Coronary artery (tissue), 2 donors: ENCODE data around the gene ABCF2.
A peak's percentile ranks its signal among the peaks of the same experiment; 100 is the strongest.

Experiments
- DNase-seq: peaks from one replicate; pipeline ENCODE4 v3.0.0-alpha.2; 2017; ENCODE audit warnings: low spot score
- H3K27ac ChIP-seq, 2 donors: fragments of 200-600 bp; sonication (generic); one replicate each; pipeline ENCODE4 v1.5.1; 2016 to 2019
- H3K4me3 ChIP-seq: fragments of 200-600 bp; sonication (generic); 2 replicates; pipeline ENCODE4 v1.5.1; 2016; ENCODE audit warnings: mild to moderate bottlenecking, moderate library complexity
- TF ChIP-seq, protein P1 (sequence below): fragments of 200-600 bp; sonication (generic); IDR thresholded peaks from one replicate; pipeline ENCODE4 v1.5.1; 2019; ENCODE audit warnings: antibody characterized with exemption

The ABCF2 gene

DNA sequence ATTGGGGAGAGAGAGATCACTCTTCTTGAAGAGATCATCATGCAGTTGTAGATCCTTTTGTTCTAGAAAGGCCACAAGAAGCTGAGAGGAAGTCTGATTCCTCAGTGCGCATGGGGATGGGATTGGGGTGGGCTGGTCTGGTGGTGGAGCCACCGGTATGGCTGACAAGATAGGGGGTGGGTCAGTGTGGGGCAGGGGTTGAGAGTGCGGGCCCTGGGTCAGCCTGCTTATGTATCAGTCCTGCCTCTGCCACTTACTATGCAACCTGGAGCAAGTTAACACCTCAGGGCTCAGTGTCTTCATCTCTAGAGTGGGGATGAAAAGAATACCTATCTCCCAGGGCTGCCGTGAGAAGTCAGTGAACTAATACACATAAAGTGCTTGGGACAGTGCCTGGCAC lies 13.5 kb upstream of the ABCF2 start:
- TF ChIP-seq, protein P1, sequence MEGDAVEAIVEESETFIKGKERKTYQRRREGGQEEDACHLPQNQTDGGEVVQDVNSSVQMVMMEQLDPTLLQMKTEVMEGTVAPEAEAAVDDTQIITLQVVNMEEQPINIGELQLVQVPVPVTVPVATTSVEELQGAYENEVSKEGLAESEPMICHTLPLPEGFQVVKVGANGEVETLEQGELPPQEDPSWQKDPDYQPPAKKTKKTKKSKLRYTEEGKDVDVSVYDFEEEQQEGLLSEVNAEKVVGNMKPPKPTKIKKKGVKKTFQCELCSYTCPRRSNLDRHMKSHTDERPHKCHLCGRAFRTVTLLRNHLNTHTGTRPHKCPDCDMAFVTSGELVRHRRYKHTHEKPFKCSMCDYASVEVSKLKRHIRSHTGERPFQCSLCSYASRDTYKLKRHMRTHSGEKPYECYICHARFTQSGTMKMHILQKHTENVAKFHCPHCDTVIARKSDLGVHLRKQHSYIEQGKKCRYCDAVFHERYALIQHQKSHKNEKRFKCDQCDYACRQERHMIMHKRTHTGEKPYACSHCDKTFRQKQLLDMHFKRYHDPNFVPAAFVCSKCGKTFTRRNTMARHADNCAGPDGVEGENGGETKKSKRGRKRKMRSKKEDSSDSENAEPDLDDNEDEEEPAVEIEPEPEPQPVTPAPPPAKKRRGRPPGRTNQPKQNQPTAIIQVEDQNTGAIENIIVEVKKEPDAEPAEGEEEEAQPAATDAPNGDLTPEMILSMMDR, result no peak
- H3K27ac ChIP-seq, result peak overlapping the region in 1 of 2 donors; percentile 43
- no peak for DNase-seq

DNA sequence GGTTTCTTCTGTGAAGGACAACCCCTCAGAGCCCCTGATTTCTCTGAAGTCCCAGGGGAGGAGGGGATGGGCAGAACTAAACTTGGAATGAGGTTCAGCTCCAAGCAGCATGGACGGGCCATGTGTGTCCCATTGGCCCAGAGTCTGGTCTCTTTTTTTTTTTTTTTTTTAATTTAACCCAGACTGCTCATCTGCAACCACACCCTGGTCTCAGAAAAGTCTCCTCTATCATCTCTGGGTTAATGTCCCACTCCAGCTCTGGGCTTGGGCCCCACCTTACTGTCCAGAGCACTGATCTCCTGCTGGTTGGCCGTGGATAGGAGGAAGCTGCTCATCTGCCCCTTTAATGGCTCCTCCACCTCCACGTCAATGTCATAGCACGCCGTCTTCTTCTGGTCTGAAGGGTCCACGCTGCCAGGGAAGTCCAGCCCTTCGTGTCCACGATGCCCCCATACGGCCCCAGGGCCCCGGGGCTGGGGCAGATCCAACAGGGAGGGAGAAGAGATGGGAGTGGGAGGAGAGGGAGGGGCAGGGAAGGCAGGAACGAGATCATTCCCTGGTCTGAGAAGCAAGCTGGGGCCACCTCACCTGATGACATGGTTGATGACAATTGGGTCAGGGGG lies 12.9 kb upstream of the ABCF2 start:
- TF ChIP-seq, protein P1, result no peak
- no peak overlapping the region for H3K27ac ChIP-seq
- DNase-seq, result no peak

More for the DNA sequence above, 13.5 kb upstream of the ABCF2 start:
- no peak overlapping the region for H3K4me3 ChIP-seq

DNA sequence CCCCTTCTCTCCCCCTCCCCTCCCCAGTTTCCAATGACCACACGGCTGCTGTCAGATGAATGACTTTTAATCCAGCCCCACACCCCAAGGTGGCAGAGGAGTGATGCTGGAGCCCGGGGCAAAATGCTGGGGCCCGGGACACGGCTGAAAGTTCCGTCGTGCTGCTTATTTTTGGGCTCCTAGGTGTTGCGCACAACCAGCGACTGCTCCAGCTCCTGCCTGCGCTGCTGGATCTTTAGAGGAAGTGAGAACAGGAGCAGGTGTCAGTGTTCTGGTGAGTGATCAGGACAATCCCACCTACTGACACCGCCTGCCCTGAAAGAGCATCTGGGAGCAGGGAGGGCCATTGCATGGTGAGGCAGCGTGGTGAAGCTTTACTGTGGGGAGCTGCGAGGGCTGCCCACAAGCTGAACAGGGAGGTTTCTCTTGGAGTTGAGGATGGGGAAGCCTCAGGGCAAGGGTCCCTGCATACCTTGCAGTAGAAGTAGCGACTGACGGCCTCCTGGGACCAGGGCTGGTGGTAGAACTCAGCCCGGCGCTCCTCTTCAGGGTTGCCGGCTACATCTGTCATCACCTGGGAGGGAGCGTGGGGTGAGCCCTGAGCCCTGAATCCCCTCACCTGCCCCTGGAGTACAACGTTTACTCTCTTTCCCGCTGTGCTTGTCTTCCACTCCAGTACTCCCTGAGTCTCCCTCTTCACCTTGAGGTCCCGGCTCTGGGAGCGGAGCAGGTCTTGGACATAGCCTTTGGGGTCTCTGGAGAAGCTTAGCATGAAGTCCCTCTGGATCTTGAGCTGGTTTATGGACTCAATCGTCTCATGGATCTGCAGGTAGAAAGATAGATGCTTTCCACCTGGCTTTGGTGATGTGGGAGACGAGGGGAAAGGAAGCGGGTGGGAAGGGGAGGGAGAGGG lies 12.2 kb upstream of the ABCF2 start:
- no peak overlapping the region for H3K27ac ChIP-seq
- H3K4me3 ChIP-seq, result no peak overlapping the region
- no peak for DNase-seq
- TF ChIP-seq, protein P1, result no peak

More for the DNA sequence above, 12.9 kb upstream of the ABCF2 start:
- H3K4me3 ChIP-seq, result no peak overlapping the region

DNA sequence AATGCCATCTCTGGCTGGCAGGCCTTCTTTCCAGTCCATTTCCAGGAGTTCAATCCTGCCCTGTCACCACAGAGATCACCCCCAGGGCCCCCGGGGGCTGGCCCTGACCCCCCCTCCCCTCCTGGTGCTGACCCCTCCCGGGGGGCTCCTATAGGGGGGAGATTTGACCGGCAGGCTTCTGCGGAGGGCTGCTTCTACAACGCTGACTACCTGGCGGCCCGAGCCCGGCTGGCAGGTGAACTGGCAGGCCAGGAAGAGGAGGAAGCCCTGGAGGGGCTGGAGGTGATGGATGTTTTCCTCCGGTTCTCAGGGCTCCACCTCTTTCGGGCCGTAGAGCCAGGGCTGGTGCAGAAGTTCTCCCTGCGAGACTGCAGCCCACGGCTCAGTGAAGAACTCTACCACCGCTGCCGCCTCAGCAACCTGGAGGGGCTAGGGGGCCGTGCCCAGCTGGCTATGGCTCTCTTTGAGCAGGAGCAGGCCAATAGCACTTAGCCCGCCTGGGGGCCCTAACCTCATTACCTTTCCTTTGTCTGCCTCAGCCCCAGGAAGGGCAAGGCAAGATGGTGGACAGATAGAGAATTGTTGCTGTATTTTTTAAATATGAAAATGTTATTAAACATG lies 11.3 kb upstream of the ABCF2 start:
- DNase-seq, result no peak
- no peak overlapping the region for H3K27ac ChIP-seq
- no peak overlapping the region for H3K4me3 ChIP-seq
- TF ChIP-seq, protein P1, result no peak

DNA sequence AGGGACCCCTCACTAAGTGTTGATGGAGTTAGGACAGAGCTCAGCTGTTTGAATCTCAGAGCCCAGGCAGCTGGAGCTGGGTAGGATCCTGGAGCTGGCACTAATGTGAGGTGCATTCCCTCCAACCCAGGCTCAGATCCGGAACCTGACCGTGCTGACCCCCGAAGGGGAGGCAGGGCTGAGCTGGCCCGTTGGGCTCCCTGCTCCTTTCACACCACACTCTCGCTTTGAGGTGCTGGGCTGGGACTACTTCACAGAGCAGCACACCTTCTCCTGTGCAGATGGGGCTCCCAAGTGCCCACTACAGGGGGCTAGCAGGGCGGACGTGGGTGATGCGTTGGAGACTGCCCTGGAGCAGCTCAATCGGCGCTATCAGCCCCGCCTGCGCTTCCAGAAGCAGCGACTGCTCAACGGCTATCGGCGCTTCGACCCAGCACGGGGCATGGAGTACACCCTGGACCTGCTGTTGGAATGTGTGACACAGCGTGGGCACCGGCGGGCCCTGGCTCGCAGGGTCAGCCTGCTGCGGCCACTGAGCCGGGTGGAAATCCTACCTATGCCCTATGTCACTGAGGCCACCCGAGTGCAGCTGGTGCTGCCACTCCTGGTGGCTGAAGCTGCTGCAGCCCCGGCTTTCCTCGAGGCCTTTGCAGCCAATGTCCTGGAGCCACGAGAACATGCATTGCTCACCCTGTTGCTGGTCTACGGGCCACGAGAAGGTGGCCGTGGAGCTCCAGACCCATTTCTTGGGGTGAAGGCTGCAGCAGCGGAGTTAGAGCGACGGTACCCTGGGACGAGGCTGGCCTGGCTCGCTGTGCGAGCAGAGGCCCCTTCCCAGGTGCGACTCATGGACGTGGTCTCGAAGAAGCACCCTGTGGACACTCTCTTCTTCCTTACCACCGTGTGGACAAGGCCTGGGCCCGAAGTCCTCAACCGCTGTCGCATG lies 10.5 kb upstream of the ABCF2 start:
- no peak for DNase-seq
- no peak overlapping the region for H3K4me3 ChIP-seq
- TF ChIP-seq, protein P1, result no peak
- H3K27ac ChIP-seq, result no peak overlapping the region

DNA sequence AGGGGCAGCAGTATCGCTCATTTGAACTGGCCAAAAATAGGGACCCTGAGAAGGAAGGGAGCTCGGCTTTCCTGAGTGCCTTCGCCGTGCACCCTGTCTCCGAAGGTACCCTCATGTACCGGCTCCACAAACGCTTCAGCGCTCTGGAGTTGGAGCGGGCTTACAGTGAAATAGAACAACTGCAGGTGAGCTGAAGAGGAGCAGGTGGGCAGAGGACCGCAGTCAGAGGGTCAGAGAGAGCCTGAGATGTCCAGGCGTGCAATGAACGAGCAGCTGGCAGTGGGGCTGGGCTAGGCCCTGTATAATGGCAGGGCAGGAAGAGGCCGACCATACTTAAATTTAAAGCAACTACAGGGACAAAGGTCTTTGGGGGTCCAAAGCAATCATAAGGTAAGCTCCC lies 9.4 kb upstream of the ABCF2 start:
- H3K4me3 ChIP-seq, result no peak overlapping the region
- no peak for DNase-seq
- TF ChIP-seq, protein P1, result no peak
- H3K27ac ChIP-seq, result no peak overlapping the region
